ENCODE measurements around the gene GPR18.

GPR18 gene

DNA sequence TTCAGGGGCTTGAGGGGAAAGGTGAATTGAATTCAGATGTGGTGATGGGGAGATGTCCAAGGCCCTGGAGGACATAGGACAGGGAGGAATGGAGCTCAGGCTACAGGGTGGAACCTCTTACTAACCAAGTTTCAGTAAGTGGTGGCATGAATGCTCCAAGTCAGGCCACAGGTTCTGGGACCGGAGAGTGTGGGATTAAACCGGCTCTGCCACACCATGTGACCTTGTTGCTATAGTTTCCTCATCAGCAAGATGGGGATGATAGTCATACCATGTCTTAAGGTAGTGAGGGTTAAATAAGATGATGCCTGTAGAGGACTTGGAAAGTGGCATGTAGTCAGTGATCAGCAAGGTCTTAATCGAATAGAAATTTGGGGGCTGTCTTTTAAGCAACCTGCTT lies 32.7 kb upstream of the GPR18 start:
- no peak for DNase-seq (ENCODE audit: low spot score)

DNA sequence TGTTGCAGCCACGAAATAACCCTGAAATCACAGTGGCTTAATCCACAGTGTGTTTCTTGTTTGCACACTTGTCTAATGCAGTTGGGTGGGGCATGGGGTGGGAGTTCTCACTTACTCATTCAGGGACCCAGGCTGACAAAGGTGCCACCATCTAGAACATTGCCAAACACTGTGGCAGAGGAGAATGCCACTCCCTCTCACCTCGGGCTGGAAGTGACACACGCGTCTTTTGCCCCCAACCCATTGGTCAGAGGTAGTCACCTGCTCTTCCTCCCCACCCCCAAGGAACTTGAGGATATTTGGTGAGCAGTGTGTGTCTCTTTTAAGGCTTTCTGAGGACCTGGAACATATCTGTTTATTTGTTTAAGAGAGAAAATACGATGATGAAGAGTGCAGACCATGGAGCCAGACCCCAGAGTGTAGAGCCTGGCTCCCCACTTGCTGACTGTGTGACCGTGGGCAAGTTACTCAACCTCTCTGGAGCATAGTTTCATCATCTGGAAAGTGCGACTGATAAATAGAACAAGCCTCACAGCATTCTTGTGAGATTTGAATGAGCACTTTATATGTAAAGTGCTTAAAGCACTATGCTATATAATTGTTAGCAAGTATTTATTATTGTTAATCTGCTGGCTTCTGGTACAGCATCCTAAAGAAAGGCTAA lies 31.6 kb upstream of the GPR18 start:
- no peak for DNase-seq (ENCODE audit: low spot score)

DNA sequence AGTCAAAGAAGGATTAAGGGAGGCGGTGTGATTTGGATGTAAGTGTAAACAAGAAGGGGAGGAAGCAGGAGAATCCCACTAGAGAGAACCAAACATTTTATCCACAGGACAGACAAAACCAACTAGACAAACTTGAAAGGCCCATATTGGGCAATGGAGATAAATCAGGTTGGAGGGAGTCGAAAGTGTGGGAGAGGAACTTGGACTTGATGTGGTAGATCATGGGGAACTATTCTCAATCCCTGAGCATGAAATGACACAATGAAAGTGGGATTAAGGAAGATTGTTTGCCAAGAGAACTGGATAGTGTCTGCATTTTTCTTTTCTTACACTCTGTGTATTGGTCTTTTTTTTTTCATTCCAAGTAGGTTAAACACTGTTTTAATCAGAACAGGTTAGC lies 31.1 kb upstream of the GPR18 start:
- DNase-seq (ENCODE audit: low spot score): no peak

DNA sequence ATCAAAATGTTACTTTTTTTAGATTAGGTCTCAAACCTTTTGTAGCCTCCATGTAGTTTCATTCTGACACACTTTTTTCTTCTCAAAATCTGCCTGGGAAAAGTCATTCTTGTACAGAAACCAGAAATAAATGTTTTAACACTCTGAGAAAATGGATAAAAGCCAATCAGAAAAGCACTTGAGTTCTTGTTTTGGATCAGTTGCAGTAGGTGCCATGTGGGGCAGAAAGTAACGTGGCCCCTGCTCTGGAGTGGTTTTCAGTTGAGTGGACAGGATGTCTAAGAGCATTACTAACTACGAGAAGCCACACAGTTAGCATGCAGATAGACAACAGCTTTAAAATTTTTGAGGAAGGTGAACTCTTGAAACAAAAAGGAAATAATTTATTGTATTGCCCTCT lies 29.9 kb upstream of the GPR18 start:
- DNase-seq (ENCODE audit: low spot score): no peak

DNA sequence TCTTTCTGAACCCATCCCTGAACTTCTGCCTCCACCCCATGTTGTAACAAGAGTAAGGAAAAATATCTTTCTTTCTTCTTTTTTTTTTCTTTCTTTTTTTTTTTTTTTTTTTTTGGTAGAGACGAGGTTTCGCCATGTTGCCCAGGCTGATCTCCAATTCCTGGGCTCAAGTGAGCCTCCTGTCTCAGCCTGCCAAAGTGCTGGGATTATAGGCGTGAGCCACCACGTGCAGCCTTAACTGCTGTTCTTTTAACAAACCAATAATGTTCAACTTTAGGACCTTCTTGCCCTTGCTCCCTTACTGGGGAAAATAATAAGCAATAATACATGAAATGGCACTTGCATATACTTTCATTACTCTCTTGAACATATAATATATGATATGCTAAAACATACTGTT lies 29.4 kb upstream of the GPR18 start:
- DNase-seq (ENCODE audit: low spot score): no peak

DNA sequence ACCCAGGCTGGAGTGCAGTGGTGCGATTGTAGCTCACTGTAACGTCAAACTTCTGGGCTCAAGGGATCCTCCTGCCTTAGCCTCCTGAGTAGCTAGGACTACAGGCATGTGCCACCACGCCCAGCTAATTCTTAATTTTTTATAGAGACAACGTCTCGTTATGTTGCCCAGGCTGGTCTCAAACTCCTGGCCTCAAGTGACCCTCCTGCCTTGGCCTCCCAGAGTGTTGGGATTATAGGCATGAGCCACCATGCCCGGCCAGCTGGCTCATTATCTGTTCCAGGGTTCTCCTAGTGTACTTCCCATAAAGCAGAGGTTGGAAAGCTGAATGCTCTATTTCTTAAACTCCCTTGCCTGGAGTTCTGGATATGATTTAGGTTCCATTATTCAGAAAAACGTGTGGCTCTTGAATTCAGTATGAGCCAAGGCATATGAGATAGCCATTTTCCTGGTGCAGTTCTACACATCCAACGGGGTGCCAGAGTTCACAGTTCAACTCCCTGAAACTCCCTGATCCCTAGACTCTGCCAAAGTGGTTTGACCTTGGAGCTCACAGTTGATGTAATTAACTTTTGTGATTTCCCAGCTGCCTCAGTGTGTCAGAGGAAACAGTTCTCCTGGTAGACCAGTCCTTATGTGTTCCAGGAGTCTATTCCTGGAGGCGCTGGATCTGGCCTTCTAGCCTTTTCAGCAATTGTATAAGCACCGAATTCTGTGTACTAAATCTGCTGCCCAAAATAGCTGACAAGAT lies 27.4 kb upstream of the GPR18 start:
- DNase-seq (ENCODE audit: low spot score): no peak

DNA sequence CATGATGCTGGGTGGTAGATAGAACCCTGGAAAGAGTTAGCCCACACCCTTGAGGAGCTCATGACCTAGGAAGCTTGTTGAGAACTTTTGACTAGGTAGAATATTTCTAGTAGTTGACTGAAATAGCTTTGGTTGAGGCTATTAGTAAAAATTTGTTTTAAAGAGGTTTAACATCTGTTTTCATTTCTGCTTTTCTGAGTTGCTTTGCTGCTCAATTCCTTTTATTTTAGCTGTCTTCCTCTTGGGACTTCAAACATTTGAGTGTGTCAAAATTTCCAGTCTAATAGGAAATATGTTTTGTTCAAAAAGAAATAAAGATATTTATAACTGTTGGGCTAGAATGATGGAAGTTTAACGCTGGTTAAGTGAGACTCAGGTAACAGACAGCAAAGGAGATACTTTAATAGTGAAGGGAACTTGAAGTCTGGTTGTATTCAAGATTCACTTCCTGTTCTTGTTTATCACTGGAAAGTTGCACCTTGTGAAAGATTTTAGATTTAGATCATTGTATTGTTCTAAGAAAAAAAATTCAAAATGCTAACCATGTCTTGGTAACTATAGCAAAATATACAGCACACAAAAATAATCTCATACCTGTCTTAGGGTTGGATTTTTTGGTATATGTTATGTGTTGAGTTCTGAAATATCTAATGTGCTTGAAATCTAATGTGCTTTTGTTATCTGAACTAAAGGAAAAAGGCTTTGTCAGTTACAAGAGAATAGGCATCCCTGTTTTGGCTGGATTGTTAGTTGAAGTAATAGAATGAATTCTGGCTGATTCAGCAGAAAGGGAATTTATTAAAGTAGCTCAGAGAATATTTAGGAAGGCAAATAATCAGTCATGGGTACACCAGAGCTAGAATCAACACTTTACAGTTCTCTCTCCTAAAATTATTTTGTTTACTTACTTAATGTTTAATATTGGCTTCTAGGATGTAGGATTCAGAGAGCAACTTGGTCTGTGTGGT lies 24.4 kb upstream of the GPR18 start:
- no peak for DNase-seq (ENCODE audit: low spot score)

DNA sequence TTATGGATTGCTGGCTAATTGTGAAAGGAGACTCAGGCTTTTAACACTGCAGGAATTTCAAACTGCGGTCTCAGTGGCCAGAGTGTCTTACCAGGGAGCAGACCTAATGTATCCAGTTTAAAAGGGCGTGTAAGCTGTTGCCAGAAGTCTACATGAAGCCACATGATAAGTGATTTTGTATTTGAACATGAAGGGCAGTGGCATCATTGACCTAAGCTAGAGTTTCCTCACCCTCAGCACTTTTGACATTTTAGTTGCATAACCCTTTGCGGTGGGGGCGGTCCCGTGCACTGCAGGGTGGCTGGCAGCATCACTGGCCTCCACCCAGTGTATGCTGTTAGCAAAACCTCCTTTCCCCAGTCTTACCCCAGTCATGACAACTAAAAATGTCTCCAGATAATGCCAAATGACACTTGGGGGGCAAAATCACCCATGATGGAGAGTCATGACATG lies 23.7 kb upstream of the GPR18 start:
- no peak for DNase-seq (ENCODE audit: low spot score)

DNA sequence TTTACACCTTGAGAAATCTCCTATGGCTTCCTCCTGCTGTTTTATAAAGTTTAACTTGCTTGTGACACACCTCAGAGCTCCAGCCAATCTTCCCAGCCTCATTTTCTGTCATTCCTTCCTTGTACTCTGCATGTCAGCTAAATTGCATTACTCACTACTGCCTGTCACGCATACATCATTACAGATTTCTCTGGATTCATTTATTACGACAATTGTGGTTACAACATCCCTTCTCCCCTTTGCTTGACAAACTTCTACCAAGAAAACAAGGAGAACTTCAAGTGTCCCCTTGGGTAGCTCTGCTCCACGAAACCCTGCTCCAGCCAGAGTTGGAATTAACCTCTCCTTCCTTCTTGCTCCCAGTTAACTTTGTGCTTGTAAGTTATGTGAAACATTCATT lies 22.0 kb upstream of the GPR18 start:
- DNase-seq (ENCODE audit: low spot score): no peak

DNA sequence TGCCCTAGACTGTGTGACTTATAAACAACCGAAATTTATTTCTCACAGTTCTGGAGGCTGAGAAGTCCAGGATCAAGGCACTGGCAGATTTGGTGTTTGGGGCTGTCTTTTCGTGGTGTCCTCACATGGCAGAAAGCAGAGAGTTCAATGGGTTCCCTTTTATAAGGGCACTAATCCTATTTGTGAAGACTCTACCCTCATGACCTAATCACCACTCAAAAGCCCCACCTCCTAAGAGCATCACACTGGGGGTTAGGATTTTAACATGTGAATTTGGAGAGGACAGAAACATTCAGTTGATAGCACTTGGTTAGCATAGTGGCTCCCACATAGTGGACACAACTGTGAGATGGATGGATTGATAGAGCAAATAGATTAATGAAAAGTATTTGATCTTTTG lies 21.5 kb upstream of the GPR18 start:
- no peak for DNase-seq (ENCODE audit: low spot score)

DNA sequence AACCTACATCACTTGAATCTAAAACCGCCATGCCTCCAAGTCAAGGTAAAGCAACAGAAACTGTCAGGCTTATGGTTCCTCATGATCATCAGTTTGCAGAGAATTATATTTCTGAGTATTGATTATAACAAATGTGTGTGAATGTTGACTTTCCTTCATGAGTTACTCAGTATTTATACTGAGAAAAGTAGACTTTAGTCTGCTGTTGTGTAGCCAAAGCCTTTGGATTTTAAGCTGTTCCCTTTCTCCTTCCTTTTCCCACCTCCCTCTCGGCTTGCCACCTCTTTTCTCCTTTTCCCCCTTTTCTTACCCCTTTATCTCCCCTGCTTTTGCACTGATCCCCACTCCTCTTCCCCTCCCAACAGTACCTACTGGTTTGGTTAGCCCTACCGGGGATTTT lies 20.7 kb upstream of the GPR18 start:
- DNase-seq (ENCODE audit: low spot score): no peak

DNA sequence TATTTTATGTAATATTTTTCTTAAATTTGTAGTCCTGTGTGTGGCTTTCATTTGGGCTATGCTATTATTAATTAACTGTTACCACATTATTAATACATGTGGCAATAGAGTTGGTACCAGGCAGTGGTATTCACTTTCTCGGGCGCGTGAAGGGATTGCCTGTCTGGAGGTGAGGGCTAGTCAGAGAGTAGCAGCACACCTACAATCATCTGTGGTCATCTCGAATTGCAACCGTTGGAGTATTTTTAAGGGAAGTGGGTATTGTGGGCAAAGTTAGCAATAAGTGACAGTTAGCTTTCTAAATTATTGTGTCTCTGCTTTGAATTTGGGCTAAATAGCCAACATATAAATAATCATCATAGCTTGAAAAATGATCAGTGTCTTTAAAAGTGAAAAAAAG lies 20.0 kb upstream of the GPR18 start:
- no peak for DNase-seq (ENCODE audit: low spot score)

DNA sequence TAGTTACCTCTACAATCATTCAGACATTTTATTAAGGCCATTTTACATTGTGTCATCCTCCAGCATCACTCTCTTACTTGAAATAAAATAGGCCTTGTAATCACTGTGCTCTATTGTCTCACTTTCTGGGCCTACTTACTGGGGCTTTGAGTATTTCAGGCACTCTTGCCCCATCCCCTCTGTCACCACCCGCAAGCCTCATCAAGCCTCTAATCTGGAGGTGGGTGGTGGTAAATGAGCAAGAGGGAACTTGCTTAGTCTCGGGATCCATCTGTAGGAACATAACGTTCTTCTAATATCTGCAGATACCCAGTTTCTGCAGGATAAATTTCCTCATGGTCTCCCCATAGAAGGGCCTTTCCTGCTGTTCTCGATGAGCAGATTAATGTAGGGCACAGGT lies 19.4 kb upstream of the GPR18 start:
- DNase-seq (ENCODE audit: low spot score): no peak

DNA sequence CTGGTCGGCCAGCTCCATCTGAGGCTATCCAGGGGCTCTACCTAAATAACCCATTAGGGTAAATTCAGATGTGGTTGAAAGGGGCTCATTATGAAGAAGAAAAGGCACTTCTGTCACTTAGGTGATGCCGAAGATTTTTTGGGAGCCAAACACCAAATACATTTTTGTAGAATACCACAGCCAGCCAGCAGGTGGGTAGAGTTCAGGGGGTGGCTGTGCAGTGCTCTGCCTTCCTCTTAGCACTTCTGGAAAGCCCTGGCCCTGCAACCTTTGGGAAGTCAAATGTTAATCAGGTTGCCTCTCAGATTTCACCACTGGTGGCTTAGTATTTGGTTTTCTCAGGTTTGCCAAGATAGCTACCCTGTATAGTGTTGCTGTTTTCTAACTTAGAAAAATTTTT lies 18.5 kb upstream of the GPR18 start:
- DNase-seq (ENCODE audit: low spot score): no peak

DNA sequence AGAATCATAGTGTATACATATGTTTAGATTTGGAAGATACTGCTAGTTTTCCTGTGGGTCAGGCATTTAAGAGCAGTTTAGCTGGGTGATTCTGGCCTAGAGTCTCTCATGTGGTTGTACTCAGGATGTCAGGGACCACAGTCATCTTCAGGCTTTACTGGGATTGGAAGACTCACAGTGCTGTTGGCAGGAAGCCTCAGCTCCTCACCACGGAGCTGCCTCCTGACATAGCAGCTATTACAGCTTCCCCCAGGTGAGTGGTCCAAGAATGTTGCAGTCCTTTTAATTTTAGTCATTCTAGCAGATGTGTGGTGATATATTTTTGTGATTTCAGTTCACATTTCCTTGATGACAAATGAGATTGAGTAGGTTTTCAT lies 16.9 kb upstream of the GPR18 start:
- DNase-seq (ENCODE audit: low spot score): no peak

DNA sequence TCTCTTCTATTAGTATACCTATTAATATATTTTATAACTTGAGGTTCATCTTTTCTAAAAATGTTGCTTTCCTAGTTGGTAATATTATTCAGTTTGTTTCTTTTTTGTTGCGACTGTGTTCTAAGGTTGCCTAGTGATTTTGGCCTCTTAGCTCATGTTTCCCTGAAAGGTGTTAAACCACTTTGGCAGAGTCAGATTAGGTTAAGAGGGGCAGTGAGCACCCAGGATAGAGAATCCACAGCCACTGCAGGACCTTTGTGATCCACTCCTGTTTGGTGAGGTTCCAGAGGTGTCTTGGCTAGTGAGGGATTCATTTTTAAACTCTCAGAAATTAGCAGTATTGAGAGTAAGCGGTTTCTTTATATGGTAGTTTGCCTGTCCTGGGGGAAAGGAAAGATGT lies 14.9 kb upstream of the GPR18 start:
- DNase-seq (ENCODE audit: low spot score): no peak

DNA sequence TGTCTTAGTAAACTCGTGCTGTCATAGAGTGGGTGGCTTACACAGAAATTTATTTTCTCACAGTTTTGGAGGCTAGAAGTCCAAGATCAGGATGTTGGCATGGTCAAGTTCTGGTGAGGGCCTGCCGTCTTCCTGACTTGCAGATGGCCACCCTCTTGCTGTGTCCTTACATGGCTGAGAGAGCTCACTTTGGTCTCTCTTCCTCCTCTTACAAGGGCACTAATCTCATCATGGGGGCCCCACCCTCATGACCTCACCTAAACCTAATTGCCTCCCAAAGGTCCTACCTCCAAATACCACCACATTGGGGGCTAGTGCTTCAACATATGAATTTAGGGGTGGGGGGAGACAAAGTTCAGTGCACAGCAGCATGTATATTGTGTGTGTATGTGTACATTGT lies 14.3 kb upstream of the GPR18 start:
- no peak for DNase-seq (ENCODE audit: low spot score)

DNA sequence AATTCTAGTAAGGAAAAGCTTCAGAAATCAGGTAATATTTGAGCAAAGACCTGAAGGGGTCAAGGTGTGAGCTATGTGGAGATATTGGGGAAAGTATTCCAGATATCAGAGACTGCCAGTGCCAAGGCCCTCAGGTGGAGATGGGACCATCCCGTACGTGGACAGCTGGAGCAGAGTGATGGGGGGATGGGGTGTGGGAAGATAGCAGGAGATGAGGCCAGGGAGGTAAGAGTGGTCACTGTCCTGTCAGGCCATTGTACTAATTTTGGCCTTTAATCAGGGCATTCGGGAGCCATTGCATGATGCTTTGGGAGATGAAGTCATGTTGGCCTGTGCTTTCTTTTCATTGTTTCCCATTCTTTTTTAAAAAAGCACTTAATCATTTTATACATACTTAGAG lies 13.1 kb upstream of the GPR18 start:
- DNase-seq (ENCODE audit: low spot score): no peak

DNA sequence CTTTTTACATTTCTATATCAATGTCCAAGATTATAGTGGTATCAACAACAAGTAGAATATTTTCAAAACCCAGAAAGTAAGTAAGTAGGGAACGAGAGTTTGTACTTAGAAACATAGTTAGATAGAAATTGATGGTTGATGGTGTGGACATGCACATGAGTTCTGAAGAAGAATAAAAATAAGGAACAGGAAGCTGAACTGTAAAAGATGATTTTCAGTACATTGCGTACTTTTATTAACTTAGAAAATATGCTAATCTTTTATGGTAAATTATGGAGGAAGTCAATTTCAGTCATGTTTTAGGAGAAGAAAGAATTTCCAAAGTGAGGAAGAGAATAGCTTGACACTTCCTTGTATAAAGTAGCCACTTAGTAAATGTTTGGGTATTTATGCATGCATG lies 12.3 kb upstream of the GPR18 start:
- DNase-seq (ENCODE audit: low spot score): no peak

DNA sequence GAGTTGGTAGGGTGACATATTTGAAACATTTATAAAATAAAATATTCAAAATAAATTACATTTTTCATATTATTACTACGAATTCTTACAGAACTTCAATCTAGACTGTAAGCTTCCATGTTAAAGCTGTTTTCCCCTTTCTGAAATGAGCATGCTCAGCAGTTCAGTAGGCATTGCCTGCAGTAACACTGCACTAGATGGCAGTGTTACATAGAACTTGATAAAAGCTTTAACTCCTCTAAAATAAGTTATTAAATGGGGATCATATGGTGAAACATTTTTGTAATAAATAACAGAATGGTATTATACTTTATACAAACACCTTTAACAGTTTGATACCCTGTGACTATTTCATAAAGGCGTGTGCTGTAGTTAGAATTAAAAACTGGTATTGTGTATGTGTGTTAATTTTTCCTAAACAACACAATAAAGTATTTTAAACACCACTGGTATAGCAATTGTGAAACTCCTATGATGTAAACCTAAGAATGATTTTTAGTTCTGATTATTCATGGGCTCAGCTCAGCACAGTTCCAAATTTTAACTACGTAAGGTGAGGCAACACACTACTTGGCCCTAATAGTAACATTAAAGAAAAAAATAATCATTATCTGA lies 11.6 kb upstream of the GPR18 start:
- no peak for DNase-seq (ENCODE audit: low spot score)

DNA sequence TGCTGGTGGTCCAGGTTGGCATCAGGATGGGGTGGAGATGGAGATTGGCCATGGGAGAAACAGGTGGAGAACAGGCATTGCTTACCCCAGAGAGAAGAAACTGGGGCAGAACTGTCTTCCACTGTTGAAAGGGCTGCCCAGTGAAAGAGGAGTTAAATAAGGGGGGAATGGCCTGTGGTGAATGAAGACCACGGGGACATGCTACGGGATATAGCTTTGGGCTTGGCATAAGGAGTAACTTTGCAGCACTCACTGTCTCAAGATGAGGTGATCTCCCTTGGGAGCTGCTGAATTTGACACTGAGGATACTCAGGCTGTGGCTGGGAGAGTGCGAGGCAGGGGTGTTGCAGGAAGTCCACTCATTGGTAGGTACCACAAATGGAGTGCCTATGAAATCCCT lies 10.6 kb upstream of the GPR18 start:
- DNase-seq (ENCODE audit: low spot score): no peak

DNA sequence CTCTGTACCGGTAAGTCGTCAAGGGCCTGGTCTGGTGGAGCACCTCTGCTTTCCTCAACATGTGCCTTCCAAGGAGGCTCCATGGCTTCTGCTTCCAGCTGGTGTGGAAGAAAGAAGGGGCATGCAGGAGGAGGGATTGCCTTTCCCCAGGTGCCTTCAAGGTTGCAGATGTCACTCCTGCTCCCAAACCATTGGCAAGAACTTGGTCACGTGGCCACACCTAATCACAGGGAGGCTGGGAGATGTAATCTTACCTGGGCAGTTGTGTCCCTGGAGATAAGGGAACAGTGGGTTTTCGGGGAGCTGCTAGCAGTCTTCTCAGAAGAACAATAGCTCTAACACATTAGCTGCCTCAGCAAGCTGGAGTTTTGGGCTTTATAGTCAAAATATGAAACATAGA lies 9.7 kb upstream of the GPR18 start:
- DNase-seq (ENCODE audit: low spot score): no peak

DNA sequence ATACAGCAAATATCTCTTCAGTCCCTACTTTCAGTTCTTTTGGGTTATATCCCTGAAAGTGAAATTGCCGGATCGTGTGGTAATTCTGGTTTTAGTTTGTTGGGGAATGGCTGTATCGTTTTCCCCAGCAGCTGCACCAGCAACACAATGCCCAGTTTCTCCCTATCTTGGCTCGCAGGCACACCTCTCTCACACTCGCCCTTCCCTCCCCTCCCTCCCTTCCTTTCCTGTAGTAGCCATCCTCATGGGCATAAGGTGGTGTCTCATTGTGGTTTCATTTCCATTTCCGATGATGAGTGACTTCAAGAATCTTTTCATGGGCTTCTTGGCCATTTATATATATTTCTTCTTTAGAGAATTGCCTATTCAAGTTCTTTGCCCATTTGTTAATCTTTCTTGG lies 8.6 kb upstream of the GPR18 start:
- DNase-seq (ENCODE audit: low spot score): no peak

Measured in HuH-7.5 (cell line).